DND-41 (cell line): ENCODE measurements around the gene HAP1.

Source experiments
- CTCF ChIP-seq: IDR thresholded peaks from 2 replicates; pipeline ENCODE4 v1.5.1; 2012; ENCODE audit warnings: borderline replicate concordance, low read length, moderate library complexity, mild to moderate bottlenecking; ENCODE audit not compliant: poor library complexity, severe bottlenecking; ENCODE audit errors: extremely low read depth
- EZH2 ChIP-seq: IDR thresholded peaks from 3 replicates; pipeline ENCODE4 v1.6.1; 2012; ENCODE audit warnings: borderline replicate concordance, low read depth, mild to moderate bottlenecking, moderate library complexity, low read length, inconsistent platforms; ENCODE audit not compliant: severe bottlenecking

GRCh38 chr17:41718287-41718645 is 16.2 kb downstream of the HAP1 start:
- TF ChIP-seq CTCF (no peak), EZH2 (no peak)
